Mucosa of descending colon (tissue), 3 donors: ENCODE measurements around the gene TRPT1. TPM values are rescaled to one million over a fixed set of nuclear protein-coding genes. Genes with fewer than 3 reads are reported as not detected.
A peak's percentile ranks its signal among the peaks of the same experiment; 100 is the strongest.

ENCODE experiments used
- ATAC-seq: fragments of 200-7000 bp; cut with Tn5 transposase; one replicate; pipeline ENCODE4 v1.9.1; 2020; ENCODE audit warnings: mild to moderate bottlenecking, moderate library complexity
- DNase-seq, 3 donors: peaks; one replicate each; pipeline ENCODE4 v3.0.0-alpha.2; 2020
- H3K36me3 ChIP-seq: fragments of 200-600 bp; one replicate; pipeline ENCODE4 v1.8.0; 2021; ENCODE audit warnings: low read depth, mild to moderate bottlenecking
- H3K4me1 ChIP-seq: fragments of 200-600 bp; one replicate; pipeline ENCODE4 v1.8.0; 2021; ENCODE audit warnings: low read depth, mild to moderate bottlenecking
- H3K4me3 ChIP-seq: fragments of 200-600 bp; one replicate; pipeline ENCODE4 v1.8.0; 2021; ENCODE audit warnings: mild to moderate bottlenecking
- H3K9me3 ChIP-seq: fragments of 200-600 bp; one replicate; pipeline ENCODE4 v1.8.0; 2021; ENCODE audit warnings: mild to moderate bottlenecking
- CTCF ChIP-seq: fragments of 200-600 bp; IDR thresholded peaks from one replicate; pipeline ENCODE4 v1.8.0; 2022; ENCODE audit warnings: antibody characterized with exemption, mild to moderate bottlenecking
- intact Hi-C, 2 donors: fragments of 100-400 bp; cut with DNase I in 1 of 2; cut with micrococcal nuclease in 1 of 2; formaldehyde crosslinking; loops; one replicate each; pipeline versions ENCODE4 v1.11.0 to v1.11.1; 2022; cut with DNase I, micrococcal nuclease
- total RNA-seq, 3 donors: library from RNA; stranded (reverse); fragmentation: NEBNext Ultra II Directional in 2 of 3; extraction: Animal tissue kit (Norgen Biotek cat#: 25700) in 2 of 3; gene quantifications; one replicate each; pipeline versions ENCODE4 v1.2.1 to v1.2.4, GENCODE V29; 2021 to 2023
- donor health status: DM: no; HTN: no; CAD: no; lungs with moderate emphysema.
- donor health status: DM: no; HTN: no; CAD: no.
- donor health status: DM: no; HTN: yes; CAD: no.

The TRPT1 gene
- total RNA-seq, 3 donors from 2014 or later, result 50.6 to 55.1 (median 53.1) TPM

GRCh38 chr11:64201543-64201942, 24.4 kb downstream of the TRPT1 start:
- no peak overlapping the region for H3K4me3 ChIP-seq
- intact Hi-C loops, result loop anchor here in 1 of 2 donors (10.0 kb wide), 1 partner anchor 103 kb away; the partner anchor contains the start of genes CATSPERZ and ESRRA
- H3K36me3 ChIP-seq, result peaks cover 14% of the 10 kb centered on the region
- ATAC-seq (no peak), DNase-seq (no peak)
- H3K4me1 ChIP-seq, result peaks cover 24% of the 10 kb centered on the region
- no peak for TF ChIP-seq CTCF
- H3K9me3 ChIP-seq, result no peaks in the 10 kb centered on the region

GRCh38 chr11:64198511-64198910, 27.5 kb downstream of the TRPT1 start:
- Histone ChIP-seq H3K4me3 (no peak overlapping the region), H3K36me3 (peaks cover 22% of the 10 kb centered on the region), H3K9me3 (no peaks in the 10 kb centered on the region), H3K4me1 (no peaks in the 10 kb centered on the region)
- no peak for TF ChIP-seq CTCF
- intact Hi-C loops, result no loop called here
- no peak for DNase-seq
- ATAC-seq, result no peak

- DNase-seq (no peak), ATAC-seq (no peak)
- Histone ChIP-seq H3K4me1 (no peaks in the 10 kb centered on the region), H3K9me3 (no peaks in the 10 kb centered on the region), H3K4me3 (no peak overlapping the region), H3K36me3 (peaks cover 11% of the 10 kb centered on the region)
- intact Hi-C loops, result no loop called here
- TF ChIP-seq CTCF, result no peak
Observed at GRCh38 chr11:64196626-64197025, 29.4 kb downstream of the TRPT1 start.

- TF ChIP-seq CTCF, result no peak
- ATAC-seq (no peak), DNase-seq (no peak)
- Histone ChIP-seq H3K9me3 (no peaks in the 10 kb centered on the region), H3K4me3 (no peak overlapping the region), H3K36me3 (peaks cover 8% of the 10 kb centered on the region), H3K4me1 (peaks cover 7% of the 10 kb centered on the region)
- intact Hi-C loops, result no loop called here
Observed at GRCh38 chr11:64192434-64192833, 33.6 kb downstream of the TRPT1 start.

- intact Hi-C loops, result loop anchor here in 1 of 2 donors (10.0 kb wide), 1 partner anchor 58 kb away; the partner anchor contains the start of genes FKBP2 and PPP1R14B
- DNase-seq (peak in 1 of 3 donors; percentile 67), ATAC-seq (no peak)
- Histone ChIP-seq H3K4me1 (peaks cover 26% of the 10 kb centered on the region), H3K36me3 (peaks cover 4% of the 10 kb centered on the region), H3K4me3 (peak overlapping the region; percentile 91), H3K9me3 (no peaks in the 10 kb centered on the region)
- TF ChIP-seq CTCF, result no peak
Observed at GRCh38 chr11:64186492-64187165, 39.4 kb downstream of the TRPT1 start.
